ENCODE measurements around the gene PDE7B.

GRCh38 chr6:136117081-136117480 lies 265.6 kb downstream of the PDE7B start:
- TF ChIP-seq CTCF (conservative IDR thresholded peaks at IDR 0.05 in 1 of 2, IDR thresholded peaks at IDR 0.05 in 1 of 2; ENCODE audit: low read depth in 1 of 2, low read length in 2 of 2) = no peak
- no peak for TF ChIP-seq EZH2 (IDR thresholded peaks at IDR 0.05; ENCODE audit: low read length, missing control alignments)

Data from fibroblast of lung (primary cell).